ENCODE measurements around the gene ULK4.

The ULK4 gene

GRCh38 chr3:42001777-42002176 lies 39.9 kb upstream of the ULK4 start:
- H4K20me1 ChIP-seq (ENCODE audit: low read depth, low read length): no peaks in the 10 kb centered on the region
- H3K9me2 ChIP-seq (replicated peaks; ENCODE audit: insufficient read depth, low read length): no peaks in the 10 kb centered on the region
- no peak overlapping the region for H2AFZ ChIP-seq (ENCODE audit: low read depth, low read length, severe bottlenecking)
- no peaks in the 10 kb centered on the region for H3K79me2 ChIP-seq (ENCODE audit: insufficient read depth, low read length)
- H3K9me3 ChIP-seq (ENCODE audit: insufficient read depth, low read length): no peaks in the 10 kb centered on the region
- no peak overlapping the region for H3K27ac ChIP-seq (ENCODE audit: low read depth, low read length)
- no peaks in the 10 kb centered on the region for H3F3A ChIP-seq (ENCODE audit: insufficient read depth)
- no peak overlapping the region for H3K9ac ChIP-seq (ENCODE audit: low read length)
- H3K27me3 ChIP-seq (ENCODE audit: low read length): no peaks in the 10 kb centered on the region
- TF ChIP-seq EZH2phosphoT487 (conservative IDR thresholded peaks at IDR 0.05; ENCODE audit: low read length): no peak
- TF ChIP-seq, protein P1, sequence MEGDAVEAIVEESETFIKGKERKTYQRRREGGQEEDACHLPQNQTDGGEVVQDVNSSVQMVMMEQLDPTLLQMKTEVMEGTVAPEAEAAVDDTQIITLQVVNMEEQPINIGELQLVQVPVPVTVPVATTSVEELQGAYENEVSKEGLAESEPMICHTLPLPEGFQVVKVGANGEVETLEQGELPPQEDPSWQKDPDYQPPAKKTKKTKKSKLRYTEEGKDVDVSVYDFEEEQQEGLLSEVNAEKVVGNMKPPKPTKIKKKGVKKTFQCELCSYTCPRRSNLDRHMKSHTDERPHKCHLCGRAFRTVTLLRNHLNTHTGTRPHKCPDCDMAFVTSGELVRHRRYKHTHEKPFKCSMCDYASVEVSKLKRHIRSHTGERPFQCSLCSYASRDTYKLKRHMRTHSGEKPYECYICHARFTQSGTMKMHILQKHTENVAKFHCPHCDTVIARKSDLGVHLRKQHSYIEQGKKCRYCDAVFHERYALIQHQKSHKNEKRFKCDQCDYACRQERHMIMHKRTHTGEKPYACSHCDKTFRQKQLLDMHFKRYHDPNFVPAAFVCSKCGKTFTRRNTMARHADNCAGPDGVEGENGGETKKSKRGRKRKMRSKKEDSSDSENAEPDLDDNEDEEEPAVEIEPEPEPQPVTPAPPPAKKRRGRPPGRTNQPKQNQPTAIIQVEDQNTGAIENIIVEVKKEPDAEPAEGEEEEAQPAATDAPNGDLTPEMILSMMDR (IDR thresholded peaks at IDR 0.05; ENCODE audit: insufficient read depth, low read length, poor library complexity, severe bottlenecking): no peak
- no peak overlapping the region for H3K4me3 ChIP-seq (ENCODE audit: insufficient read depth, low read length, poor library complexity, severe bottlenecking)
- no peaks in the 10 kb centered on the region for H3K36me3 ChIP-seq (ENCODE audit: low read length)
- no peak overlapping the region for H3K4me2 ChIP-seq (ENCODE audit: low read depth, low read length, poor library complexity, severe bottlenecking)

DNA sequence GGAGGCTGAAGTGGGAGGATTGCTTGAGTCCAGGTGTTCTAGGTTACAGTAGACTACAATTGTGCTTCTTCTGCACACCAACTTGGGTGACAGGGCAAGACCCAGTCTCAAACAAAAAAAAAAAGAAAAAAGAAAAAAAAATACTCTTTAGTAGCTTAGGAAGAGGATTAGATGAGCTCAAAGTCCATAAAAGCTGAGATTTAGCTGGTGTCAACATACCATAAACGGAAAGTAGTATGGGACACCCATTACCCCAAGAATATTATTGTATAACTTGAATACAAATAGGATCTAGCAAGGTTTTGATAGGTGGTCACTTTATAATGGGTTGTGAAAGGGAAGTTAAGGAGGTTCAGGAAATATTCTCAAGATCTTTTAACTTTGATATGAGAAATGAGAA lies 38.0 kb upstream of the ULK4 start:
- Histone ChIP-seq H3K4me2 (ENCODE audit: low read depth, low read length, poor library complexity, severe bottlenecking) (no peak overlapping the region), H3K36me3 (ENCODE audit: low read length) (no peaks in the 10 kb centered on the region), H3K9me3 (ENCODE audit: insufficient read depth, low read length) (no peaks in the 10 kb centered on the region), H4K20me1 (ENCODE audit: low read depth, low read length) (no peaks in the 10 kb centered on the region), H3K4me3 (ENCODE audit: insufficient read depth, low read length, poor library complexity, severe bottlenecking) (no peak overlapping the region), H3K27me3 (ENCODE audit: low read length) (no peaks in the 10 kb centered on the region), H3K9ac (ENCODE audit: low read length) (no peak overlapping the region), H3F3A (ENCODE audit: insufficient read depth) (no peaks in the 10 kb centered on the region), H3K79me2 (ENCODE audit: insufficient read depth, low read length) (no peaks in the 10 kb centered on the region), H2AFZ (ENCODE audit: low read depth, low read length, severe bottlenecking) (no peak overlapping the region), H3K9me2 (replicated peaks; ENCODE audit: insufficient read depth, low read length) (no peaks in the 10 kb centered on the region), H3K27ac (ENCODE audit: low read depth, low read length) (no peak overlapping the region)
- no peak for TF ChIP-seq EZH2phosphoT487 (conservative IDR thresholded peaks at IDR 0.05; ENCODE audit: low read length)
- TF ChIP-seq, protein P1 (IDR thresholded peaks at IDR 0.05; ENCODE audit: insufficient read depth, low read length, poor library complexity, severe bottlenecking): no peak

- Histone ChIP-seq H4K20me1 (ENCODE audit: low read depth, low read length) (no peaks in the 10 kb centered on the region), H3K9me2 (replicated peaks; ENCODE audit: insufficient read depth, low read length) (no peaks in the 10 kb centered on the region), H3K9ac (ENCODE audit: low read length) (no peak overlapping the region), H3K36me3 (ENCODE audit: low read length) (no peaks in the 10 kb centered on the region), H3K27ac (ENCODE audit: low read depth, low read length) (no peak overlapping the region), H3F3A (ENCODE audit: insufficient read depth) (no peaks in the 10 kb centered on the region), H3K9me3 (ENCODE audit: insufficient read depth, low read length) (no peaks in the 10 kb centered on the region), H2AFZ (ENCODE audit: low read depth, low read length, severe bottlenecking) (no peak overlapping the region), H3K27me3 (ENCODE audit: low read length) (no peaks in the 10 kb centered on the region), H3K79me2 (ENCODE audit: insufficient read depth, low read length) (no peaks in the 10 kb centered on the region), H3K4me2 (ENCODE audit: low read depth, low read length, poor library complexity, severe bottlenecking) (no peak overlapping the region), H3K4me3 (ENCODE audit: insufficient read depth, low read length, poor library complexity, severe bottlenecking) (no peak overlapping the region)
- TF ChIP-seq, protein P1 (IDR thresholded peaks at IDR 0.05; ENCODE audit: insufficient read depth, low read length, poor library complexity, severe bottlenecking): no peak
- TF ChIP-seq EZH2phosphoT487 (conservative IDR thresholded peaks at IDR 0.05; ENCODE audit: low read length): no peak
These were observed 36.0 kb upstream of the ULK4 start for GRCh38 chr3:41997702-41998550.

Measured in SU-DHL-6 (cell line).